Measurements from ENCODE around the gene CACNB1. TPM values are rescaled to one million over a fixed set of nuclear protein-coding genes. Genes with fewer than 3 reads are reported as not detected.

The CACNB1 gene
- total and polyA plus RNA-seq, 2 of the 13 experiments (the other 11 are each of a cell fraction or from before 2014, with no cell fraction given), result 0.75 to 1.5 TPM

DNA sequence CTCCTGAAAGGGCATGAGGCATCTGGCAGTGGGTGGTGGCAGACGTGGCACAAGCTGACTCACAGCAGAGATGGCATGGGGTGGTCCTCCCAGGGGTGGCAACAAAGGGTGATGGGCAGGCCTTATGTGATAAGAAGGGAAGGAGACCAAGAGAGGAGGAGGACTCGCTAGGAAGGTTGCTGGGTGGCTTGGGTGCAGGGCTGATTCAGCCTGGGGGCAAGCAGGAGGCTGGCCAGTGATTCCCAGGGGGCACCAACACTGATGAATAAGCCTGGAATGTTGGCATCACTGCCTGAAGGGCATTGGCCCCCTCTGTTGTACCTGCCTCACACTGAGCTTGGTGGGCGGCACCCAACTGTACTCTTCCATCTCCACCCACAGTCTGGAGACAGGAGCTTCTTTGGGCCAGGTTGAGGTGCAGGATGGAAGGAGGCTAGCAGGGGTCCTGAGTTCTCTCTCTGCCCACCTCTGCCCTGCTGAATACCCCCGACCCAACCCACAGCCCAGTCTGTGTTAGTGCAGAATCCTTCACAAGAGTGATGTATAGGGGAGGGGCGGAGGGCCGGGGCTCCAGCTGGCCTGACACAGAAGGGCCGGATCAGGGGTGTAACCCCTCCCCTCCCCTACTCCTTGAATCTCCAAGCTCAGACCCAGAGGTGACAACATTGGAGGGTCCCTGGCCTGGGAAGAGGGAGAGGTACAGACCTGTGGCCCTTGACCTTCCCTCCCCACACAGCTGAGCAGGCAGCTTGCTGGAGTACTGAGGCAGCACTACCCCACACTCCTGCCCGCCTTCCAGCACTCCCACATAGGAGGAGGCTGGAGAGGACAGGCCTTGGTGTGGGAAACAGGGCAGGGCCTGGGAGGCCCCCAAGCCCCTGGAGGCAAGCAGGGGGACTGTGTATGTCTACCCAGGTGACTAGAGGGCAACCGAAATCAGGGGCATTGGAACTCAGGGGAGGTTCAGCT, 25.7 kb upstream of the CACNB1 start:
- no peaks in the 10 kb centered on the region for H3K79me2 ChIP-seq (ENCODE audit: insufficient read depth, low read length)
- no peak overlapping the region for H3K9ac ChIP-seq (ENCODE audit: insufficient read depth, low read depth, low read length)
- H3K27ac ChIP-seq (ENCODE audit: extremely low read length, insufficient read depth, low read length), result no peak overlapping the region
- no peaks in the 10 kb centered on the region for H4K20me1 ChIP-seq (ENCODE audit: insufficient read depth, low read length)
- no peak for FAIRE-seq
- DNase-seq (ENCODE audit: low spot score), result no peak
- no peaks in the 10 kb centered on the region for H3K9me3 ChIP-seq (ENCODE audit: low read length)
- no peak overlapping the region for H3K4me2 ChIP-seq (ENCODE audit: low read depth, low read length)
- intact Hi-C loops (cut with micrococcal nuclease; ENCODE audit: unreplicated experiment), result no loop called here
- peaks cover 26 to 88% of the 10 kb centered on the region in 2 experiments for H3K27me3 ChIP-seq (ENCODE audit: control insufficient read depth in 1 of 2, insufficient read depth in 2 of 2, low read length in 2 of 2)
- in situ Hi-C loops (cut with HindIII; ENCODE audit: extremely low pct_ligation_motif_present, low pct_unique_long_range_greater_than_20kb), result no loop called here
- WGBS (ENCODE audit: low lambda C conversion rate), result 7% methylated on average over 5 of the region's 9 CpGs
- ChIA-PET POLR2A (interaction anchor here (1.2 kb wide), 1 partner anchor 23 kb away, joined by 6 read pairs; the partner anchor contains the start of gene RPL19), CTCF (ENCODE audit: low intra/inter-chr PET ratio, low total read pairs) (no interaction called here)
- peak; percentile 13 for ATAC-seq
- no peak overlapping the region for H2AFZ ChIP-seq (ENCODE audit: low read length)
- H3K36me3 ChIP-seq (replicated peaks in 1 of 2; ENCODE audit: control insufficient read depth in 1 of 2, insufficient read depth in 2 of 2, low read length in 2 of 2), result no peaks in the 10 kb centered on the region
- no peak overlapping the region for H3K4me3 ChIP-seq (replicated peaks in 1 of 3; ENCODE audit: insufficient read depth in 1 of 3, low read depth in 2 of 3, low read length in 3 of 3)
- no peaks in the 10 kb centered on the region for H3K4me1 ChIP-seq (ENCODE audit: insufficient read depth, low read length)
- BruUV-seq (replicated peaks), result no TSS peak
- TF ChIP-seq CHD2 (IDR thresholded peaks at IDR 0.05; ENCODE audit: low read depth, low read length) (no peak), ZNF251 (CRISPR knock-in tag; IDR thresholded peaks at IDR 0.05) (no peak), YEATS4 (CRISPR knock-in tag; IDR thresholded peaks at IDR 0.05; ENCODE audit: borderline replicate concordance) (no peak), EED (CRISPR knock-in tag; IDR thresholded peaks at IDR 0.05) (no peak), MAFF (IDR thresholded peaks at IDR 0.05; ENCODE audit: low read depth, low read length) (no peak), SMAD1 (CRISPR knock-in tag; IDR thresholded peaks at IDR 0.05; ENCODE audit: borderline replicate concordance, low read depth) (no peak), MTA1 (CRISPR knock-in tag; IDR thresholded peaks at IDR 0.05; ENCODE audit: borderline replicate concordance) (no peak), CENPT (CRISPR knock-in tag; IDR thresholded peaks at IDR 0.05; ENCODE audit: low read depth) (no peak), YY1 (IDR thresholded peaks at IDR 0.05; ENCODE audit: insufficient read depth, insufficient replicate concordance, low read depth, low read length) (no peak), IKZF1 (IDR thresholded peaks at IDR 0.05) (no peak)
- TF ChIP-seq, protein P1, sequence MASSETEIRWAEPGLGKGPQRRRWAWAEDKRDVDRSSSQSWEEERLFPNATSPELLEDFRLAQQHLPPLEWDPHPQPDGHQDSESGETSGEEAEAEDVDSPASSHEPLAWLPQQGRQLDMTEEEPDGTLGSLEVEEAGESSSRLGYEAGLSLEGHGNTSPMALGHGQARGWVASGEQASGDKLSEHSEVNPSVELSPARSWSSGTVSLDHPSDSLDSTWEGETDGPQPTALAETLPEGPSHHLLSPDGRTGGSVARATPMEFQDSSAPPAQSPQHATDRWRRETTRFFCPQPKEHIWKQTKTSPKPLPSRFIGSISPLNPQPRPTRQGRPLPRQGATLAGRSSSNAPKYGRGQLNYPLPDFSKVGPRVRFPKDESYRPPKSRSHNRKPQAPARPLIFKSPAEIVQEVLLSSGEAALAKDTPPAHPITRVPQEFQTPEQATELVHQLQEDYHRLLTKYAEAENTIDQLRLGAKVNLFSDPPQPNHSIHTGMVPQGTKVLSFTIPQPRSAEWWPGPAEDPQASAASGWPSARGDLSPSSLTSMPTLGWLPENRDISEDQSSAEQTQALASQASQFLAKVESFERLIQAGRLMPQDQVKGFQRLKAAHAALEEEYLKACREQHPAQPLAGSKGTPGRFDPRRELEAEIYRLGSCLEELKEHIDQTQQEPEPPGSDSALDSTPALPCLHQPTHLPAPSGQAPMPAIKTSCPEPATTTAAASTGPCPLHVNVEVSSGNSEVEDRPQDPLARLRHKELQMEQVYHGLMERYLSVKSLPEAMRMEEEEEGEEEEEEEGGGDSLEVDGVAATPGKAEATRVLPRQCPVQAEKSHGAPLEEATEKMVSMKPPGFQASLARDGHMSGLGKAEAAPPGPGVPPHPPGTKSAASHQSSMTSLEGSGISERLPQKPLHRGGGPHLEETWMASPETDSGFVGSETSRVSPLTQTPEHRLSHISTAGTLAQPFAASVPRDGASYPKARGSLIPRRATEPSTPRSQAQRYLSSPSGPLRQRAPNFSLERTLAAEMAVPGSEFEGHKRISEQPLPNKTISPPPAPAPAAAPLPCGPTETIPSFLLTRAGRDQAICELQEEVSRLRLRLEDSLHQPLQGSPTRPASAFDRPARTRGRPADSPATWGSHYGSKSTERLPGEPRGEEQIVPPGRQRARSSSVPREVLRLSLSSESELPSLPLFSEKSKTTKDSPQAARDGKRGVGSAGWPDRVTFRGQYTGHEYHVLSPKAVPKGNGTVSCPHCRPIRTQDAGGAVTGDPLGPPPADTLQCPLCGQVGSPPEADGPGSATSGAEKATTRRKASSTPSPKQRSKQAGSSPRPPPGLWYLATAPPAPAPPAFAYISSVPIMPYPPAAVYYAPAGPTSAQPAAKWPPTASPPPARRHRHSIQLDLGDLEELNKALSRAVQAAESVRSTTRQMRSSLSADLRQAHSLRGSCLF (CRISPR knock-in tag; IDR thresholded peaks at IDR 0.05; ENCODE audit: borderline replicate concordance), result no peak
- TF ChIP-seq, protein P2, sequence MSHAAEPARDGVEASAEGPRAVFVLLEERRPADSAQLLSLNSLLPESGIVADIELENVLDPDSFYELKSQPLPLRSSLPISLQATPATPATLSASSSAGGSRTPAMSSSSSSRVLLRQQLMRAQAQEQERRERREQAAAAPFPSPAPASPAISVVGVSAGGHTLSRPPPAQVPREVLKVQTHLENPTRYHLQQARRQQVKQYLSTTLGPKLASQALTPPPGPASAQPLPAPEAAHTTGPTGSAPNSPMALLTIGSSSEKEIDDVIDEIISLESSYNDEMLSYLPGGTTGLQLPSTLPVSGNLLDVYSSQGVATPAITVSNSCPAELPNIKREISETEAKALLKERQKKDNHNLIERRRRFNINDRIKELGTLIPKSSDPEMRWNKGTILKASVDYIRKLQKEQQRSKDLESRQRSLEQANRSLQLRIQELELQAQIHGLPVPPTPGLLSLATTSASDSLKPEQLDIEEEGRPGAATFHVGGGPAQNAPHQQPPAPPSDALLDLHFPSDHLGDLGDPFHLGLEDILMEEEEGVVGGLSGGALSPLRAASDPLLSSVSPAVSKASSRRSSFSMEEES (CRISPR knock-in tag; IDR thresholded peaks at IDR 0.05), result no peak
- TF ChIP-seq, protein P3, sequence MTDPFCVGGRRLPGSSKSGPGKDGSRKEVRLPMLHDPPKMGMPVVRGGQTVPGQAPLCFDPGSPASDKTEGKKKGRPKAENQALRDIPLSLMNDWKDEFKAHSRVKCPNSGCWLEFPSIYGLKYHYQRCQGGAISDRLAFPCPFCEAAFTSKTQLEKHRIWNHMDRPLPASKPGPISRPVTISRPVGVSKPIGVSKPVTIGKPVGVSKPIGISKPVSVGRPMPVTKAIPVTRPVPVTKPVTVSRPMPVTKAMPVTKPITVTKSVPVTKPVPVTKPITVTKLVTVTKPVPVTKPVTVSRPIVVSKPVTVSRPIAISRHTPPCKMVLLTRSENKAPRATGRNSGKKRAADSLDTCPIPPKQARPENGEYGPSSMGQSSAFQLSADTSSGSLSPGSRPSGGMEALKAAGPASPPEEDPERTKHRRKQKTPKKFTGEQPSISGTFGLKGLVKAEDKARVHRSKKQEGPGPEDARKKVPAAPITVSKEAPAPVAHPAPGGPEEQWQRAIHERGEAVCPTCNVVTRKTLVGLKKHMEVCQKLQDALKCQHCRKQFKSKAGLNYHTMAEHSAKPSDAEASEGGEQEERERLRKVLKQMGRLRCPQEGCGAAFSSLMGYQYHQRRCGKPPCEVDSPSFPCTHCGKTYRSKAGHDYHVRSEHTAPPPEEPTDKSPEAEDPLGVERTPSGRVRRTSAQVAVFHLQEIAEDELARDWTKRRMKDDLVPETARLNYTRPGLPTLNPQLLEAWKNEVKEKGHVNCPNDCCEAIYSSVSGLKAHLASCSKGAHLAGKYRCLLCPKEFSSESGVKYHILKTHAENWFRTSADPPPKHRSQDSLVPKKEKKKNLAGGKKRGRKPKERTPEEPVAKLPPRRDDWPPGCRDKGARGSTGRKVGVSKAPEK (CRISPR knock-in tag; IDR thresholded peaks at IDR 0.05; ENCODE audit: borderline replicate concordance), result no peak
